SW 1271 (cell line): ENCODE measurements around the gene SLC12A4.

Experiments
- DNase-seq, 2 experiments: peaks; one replicate each; lab custom pipeline; 2025; lab: John Stamatoyannopoulos, UW

The SLC12A4 gene

DNA sequence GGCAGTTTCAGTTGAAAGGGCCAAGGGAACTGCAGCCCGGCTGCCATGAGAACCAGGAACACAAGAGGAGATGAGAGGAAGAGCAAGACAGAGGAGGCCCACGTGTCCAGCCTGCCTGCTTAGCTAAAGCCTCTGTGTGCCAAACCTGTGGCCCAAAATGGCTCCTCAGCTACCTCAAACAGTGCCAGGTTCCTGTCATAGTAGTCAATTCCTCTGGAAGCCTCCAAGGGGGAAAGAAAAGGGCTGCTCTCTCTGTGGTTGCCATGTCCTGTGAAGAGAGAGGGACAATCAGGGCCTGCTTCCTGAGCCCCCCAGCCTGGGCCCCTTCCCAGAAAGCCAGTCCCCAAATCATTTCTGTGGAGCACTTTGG, 5.2 kb downstream of the SLC12A4 start:
- DNase-seq = no peak

DNA sequence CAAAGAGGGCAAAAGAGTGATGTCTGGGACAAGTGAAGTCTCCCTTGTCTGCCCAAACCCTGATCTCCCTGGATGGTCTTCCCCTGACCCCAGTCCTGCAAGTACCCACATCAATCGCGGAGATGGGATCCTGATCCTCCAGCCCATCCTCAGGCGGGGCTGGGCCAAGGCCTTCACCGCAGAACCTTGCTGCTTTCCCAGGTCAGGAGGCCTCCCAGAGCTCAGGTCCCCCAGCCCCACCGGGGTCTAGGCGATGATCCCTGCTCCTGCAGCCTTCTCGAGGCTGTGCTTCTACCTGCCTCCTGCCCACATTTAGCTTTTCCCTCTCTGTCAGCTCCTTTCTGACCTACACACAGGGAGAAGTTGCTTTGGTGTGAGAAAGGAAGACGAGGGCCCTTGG, 6.3 kb downstream of the SLC12A4 start:
- DNase-seq = no peak

GRCh38 chr16:67961551-67961957, 6.9 kb downstream of the SLC12A4 start:
- no peak for DNase-seq

DNA sequence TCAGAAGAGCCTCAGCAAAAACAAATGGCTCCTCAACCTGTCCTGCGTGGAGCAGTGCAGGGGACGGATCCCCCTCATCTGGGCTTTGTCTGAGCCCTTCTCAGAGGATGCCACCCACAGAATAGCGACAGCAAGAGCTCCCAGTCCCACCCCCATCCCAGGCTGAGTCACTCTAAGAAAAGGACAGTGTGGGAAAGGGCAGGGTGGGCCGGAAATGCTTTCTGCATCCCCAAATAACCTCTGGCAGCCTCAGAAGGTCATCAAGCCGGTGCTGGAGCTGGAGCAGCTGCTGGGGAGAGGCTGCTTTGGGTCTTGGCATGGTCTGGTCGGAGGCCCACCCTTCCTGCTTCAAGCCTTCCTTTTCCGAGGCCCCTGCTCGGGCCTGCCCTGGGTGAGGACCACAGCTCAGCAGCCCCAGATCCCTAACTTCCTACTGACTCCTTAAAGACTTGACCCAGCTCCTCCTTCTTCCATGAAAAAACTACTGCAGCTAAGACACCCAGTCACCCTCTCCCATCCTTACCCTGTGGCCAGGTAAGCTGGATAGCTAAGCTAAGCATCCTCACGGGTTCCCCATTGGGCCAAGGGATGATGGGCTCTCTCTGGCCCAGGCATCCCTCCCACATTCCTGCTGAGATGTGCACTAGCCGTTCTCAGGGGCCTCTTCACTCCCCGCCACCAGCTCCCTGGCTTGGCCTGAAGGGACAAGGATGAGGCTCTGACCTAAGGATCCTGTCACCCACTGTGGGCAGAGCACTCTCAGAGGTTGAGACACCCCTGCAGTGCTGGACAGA, 8.7 kb downstream of the SLC12A4 start:
- peak in 1 of 2 experiments; percentile 34 for DNase-seq

DNA sequence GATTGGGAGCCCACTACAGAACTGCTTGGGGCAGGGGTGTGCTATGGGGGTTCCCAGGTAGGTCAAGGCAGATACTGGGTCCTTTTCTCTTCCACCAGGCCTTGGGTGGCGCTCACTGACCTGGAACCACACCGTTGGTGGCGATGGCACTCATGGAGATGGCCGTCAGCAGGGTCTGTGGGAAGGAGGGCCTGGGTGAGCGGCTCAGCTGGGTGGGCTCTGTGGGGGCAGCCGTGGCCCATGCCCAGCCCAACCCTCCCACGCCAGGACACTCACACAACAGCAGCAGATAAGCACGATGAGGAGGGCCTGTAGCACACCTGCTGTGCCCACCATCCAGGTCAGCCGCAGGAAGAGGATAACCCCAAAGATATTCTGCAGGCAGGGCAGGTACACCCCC, 10.8 kb downstream of the SLC12A4 start:
- DNase-seq = no peak

GRCh38 chr16:67954421-67955196, 13.8 kb downstream of the SLC12A4 start:
- DNase-seq = no peak

DNA sequence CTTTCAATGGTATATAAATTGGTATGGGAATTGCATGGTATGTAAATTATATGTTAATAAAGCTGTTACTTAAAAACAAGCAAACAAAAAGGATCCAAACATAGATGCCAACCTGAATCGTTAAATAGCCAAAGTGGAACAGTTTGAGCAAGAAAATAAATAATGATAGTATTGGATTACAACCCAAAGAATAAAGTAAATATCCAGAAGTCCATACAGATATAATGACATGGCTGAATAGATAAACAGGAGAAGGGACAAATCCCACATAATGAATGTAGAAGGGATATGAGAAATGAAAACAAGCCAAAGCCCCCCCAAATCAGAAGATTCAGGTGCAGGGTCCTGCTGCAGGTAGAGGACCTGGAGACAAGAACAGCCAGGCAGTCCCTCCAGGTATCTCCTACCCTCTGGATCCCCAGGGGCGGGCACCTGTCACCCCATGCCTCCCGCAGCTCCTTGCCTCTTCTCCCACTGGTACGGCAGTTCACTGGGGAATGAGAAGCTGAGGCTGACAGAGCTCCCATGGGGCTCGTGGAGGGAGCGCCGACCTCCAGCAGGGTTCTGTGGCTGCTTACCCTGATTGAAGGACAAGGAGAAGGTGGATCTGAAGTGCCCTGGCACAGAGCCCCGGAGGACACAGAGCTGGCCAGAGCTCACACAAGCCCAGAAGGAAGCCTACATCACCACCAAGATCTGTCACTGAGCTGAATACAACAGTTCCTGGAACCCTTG, 14.6 kb downstream of the SLC12A4 start:
- DNase-seq = no peak

DNA sequence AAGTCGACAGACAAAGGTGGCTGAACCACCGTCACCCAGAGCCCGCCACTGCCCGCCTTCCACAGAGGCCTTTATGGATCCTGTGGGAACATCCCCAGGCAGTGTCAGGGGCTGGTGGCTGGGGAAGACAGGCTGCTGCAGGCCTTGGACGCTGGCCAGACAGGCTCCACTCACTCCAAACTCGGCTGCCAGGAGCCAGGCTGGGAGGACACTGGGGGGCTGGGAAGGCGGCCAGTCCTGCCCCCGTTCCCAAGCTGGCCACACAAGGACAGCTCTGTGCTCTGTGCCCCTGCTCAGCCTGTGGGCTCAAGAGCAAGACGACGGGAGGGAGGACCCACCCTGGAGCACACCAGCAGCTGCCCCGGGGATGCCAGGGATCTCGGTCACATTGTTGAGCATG, 17.0 kb downstream of the SLC12A4 start:
- DNase-seq = no peak

DNA sequence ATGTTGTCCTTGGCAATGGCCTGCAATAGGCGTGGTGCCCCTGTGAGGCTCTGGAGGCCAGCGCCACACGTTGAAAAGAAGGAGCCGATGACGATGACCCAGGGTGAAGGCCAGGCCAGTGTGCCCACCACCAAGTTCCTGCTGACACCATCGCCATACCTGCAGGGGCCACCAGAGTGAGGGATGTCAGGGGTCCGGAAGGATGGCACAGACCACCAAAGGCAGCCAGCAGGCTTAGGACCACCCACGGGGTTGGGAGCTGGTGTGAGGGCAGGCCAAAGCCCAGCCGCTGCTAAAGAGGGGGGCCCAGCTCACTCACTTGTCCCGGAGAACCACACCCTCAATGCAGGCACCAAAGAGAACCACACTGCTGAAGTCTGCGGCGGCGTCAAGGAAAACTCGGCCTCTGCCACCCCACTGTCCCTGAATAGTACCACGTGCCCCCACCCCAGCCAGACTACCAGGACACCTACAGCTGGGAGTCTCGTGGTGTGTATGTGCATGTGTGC, 18.0 kb downstream of the SLC12A4 start:
- DNase-seq = no peak

- no peak for DNase-seq
Observed at GRCh38 chr16:67949645-67950044, 18.8 kb downstream of the SLC12A4 start.

DNA sequence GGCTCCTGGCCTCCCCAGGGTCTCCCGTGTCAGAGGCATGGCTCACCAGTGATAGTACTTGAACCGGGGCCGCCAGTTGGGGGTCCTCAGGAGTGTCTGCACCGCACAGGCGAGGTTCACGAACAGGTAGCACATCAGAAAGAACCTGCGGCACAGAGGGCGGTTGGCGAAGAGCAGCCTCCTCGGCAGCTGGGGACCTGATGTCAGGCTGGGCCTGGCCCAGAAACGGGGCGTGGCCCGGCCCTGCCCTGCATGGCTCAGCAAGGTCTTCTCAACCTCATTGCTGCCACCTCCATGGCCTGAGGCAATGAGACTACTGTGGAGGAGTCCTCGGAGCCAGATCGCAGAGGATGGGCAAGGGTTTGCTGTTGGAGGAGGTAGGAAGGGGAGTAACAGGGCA, 20.4 kb downstream of the SLC12A4 start:
- no peak for DNase-seq

- no peak for DNase-seq
Observed at GRCh38 chr16:67946966-67947558, 21.4 kb downstream of the SLC12A4 start.

DNA sequence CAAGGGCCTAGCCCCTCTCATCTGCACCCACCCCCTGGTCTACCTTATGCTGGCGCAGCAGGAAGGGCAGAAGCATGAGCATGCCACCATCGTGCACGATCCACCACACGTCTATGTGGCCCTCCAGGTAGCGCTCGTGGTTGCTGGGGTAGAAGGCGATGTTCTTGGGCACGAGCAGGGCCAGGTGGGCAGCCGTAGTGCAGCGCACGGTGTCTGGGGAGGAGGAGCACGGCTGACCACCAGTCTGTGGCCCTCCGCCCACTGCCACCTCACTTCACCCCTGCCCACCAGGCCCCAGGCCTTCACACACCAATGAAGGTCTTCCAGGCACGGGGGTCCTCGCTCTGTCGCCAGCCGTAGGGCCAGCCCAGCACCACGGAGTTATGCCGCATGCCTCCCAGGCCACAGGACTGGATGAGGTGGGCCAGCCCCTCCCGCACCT, 22.3 kb downstream of the SLC12A4 start:
- no peak for DNase-seq

DNA sequence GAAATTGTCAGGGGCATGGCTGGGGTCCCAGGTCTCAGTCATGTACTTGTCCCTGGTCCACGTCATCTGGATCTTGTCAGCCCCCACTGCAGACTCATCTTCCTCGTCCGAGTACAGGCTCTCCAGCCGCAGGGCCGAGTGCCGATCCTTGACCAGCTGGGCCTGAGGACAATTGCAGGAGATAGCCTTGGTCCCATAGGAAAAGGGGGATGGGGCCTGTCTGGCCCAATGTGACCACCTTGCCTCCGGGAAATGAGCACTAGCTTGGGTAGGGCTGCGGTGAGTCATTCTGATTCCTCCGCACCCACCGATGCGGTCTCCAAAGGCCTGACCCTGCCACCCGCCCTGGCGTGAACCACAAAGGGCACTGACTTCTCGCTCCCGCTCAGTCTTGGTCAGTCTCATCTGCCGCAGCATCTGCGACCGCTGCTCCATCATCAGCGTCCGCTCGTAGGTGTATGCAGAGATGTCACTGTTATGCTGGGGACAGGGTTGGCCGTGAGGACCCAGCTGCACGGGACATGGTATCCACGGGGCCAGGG, 23.0 kb downstream of the SLC12A4 start:
- no peak for DNase-seq

DNA sequence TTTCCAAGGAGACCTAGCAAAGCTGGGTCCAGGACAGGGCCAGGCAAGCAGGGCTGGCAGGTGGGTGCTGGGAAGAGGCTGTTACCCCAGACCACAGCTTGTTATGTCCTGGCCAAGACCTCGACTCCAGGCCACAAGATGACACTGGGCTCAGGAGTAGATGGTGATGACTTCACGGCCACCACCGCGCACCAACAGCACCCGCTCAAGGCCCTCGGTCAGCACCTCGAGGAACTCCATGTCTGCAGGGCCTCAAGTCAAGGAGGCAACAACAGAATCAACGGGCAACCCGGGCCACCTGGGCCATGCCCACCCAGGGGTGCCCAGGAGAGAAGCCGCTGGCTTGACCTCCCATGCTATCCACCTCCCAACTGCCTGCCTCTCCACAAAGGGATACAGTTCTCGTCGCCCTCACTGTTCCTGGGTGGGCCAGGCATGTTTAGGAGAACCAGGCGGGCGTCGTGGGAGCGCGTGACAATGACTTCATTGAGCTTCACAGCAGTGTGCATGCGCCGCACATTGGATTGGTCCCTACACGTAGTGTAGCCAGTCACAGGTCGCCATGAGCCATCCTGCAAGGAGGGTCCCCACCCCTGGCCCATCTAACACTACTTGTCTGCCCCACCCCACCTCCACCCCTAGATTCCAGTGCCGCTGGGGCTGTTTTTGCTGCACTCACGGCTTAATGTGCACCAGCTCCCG, 23.6 kb downstream of the SLC12A4 start:
- no peak for DNase-seq

GRCh38 chr16:67943619-67944504, 24.6 kb downstream of the SLC12A4 start, which contains the start of gene LCAT:
LCAT (minus strand) TSS chr16:67944120; CDS start chr16:67944101, 19 bp downstream.
- DNase-seq = no peak

DNA sequence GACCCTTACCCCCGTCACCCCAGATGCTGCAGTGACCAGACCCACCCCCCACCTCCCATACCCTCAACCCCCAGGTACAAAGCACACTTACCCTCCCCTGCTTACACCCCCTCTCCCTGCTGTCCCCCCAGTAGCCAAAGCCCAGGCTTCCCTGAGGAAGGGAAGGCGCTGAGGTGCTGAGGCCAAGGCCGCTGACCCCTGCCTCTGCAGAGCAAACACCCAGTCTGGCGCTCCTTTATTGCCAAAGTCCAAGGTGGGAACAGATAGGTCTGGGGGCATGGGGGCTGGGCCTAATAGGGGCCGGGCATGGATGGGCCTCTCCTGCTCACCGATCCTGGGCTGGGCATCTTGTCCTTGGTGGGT, 25.2 kb downstream of the SLC12A4 start:
- no peak for DNase-seq

DNA sequence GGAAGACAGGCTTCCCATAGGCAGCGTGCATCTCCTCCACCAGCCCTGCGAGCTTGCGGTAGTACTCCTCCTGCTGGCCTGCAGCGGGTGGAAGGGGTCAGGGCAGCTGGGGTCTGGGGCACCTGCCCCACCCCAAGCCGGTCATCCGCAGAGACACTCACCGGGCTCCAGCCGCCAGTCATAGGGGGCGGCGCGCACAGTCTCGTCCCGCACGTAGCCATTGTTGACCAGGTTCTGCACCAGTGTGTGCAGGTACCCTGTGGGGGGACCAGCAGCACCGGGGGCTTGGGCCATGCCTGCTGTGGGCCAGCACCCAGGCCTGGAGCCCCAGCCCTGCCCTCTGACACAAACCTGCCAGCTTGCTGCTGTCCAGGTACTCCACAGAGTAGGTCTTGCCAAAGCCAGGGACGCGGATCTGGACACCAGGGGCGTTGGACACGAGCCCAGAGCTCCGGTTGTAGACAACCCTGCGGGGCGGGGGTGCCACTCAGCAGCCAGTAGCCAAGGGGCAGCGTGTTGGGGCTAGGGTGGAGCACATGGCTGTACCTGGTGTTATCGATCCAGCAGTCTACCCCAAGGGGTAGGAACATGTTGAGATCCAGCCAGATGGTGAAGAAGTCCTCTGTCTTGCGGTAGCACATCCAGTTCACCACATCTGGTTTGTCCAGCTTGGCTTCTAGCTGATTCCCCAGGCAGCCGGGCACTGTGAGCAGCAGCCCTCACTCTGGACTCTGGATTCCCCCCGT, 25.8 kb downstream of the SLC12A4 start:
- DNase-seq = no peak

DNA sequence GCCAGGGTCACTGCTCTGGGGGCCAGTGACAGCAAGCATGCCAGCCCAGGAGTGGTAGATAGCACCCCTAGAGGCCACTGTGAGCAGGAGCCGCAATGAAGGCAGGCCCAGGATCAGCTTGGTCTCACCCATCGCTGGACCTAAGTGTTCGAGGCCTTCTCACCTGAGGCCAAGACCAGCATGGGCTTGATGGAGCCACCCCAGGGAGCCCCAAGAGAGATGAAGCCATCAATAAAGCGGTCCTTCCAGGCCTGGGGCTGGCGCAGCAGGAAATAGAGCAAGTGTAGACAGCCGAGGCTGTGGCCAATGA, 26.3 kb downstream of the SLC12A4 start:
- DNase-seq = peak in 1 of 2 experiments; percentile 25
